ENCODE data around the gene UNC45A.
A peak's percentile ranks its signal among the peaks of the same experiment; 100 is the strongest.

The UNC45A gene

GRCh38 chr15:90915216-90915807, 19.8 kb upstream of the UNC45A start:
- H3K27ac ChIP-seq: no peak overlapping the region
- TF ChIP-seq CTCF (IDR thresholded peaks at IDR 0.05) (no peak), ZFX (IDR thresholded peaks at IDR 0.05; ENCODE audit: borderline replicate concordance) (no peak)

GRCh38 chr15:90915808-90916440, 19.2 kb upstream of the UNC45A start:
- no peak for TF ChIP-seq ZFX (IDR thresholded peaks at IDR 0.05; ENCODE audit: borderline replicate concordance)
- TF ChIP-seq CTCF (IDR thresholded peaks at IDR 0.05): no peak
- no peak overlapping the region for H3K27ac ChIP-seq

- H3K27ac ChIP-seq: no peak overlapping the region
Observed at GRCh38 chr15:90916461-90916860, 18.6 kb upstream of the UNC45A start.

GRCh38 chr15:90917569-90917968, 17.5 kb upstream of the UNC45A start:
- TF ChIP-seq ZFX (IDR thresholded peaks at IDR 0.05; ENCODE audit: borderline replicate concordance): no peak
- no peak for TF ChIP-seq CTCF (IDR thresholded peaks at IDR 0.05)
- no peak overlapping the region for H3K27ac ChIP-seq

More at GRCh38 chr15:90916461-90916860, 18.6 kb upstream of the UNC45A start:
- TF ChIP-seq ZFX (IDR thresholded peaks at IDR 0.05; ENCODE audit: borderline replicate concordance) (no peak), CTCF (IDR thresholded peaks at IDR 0.05) (no peak)

- no peak for TF ChIP-seq CTCF (IDR thresholded peaks at IDR 0.05)
- TF ChIP-seq ZFX (IDR thresholded peaks at IDR 0.05; ENCODE audit: borderline replicate concordance): no peak
Observed at GRCh38 chr15:90918034-90918788, 16.9 kb upstream of the UNC45A start.

GRCh38 chr15:90918835-90919234, 16.2 kb upstream of the UNC45A start:
- no peak overlapping the region for H3K27ac ChIP-seq
- TF ChIP-seq ZFX (IDR thresholded peaks at IDR 0.05; ENCODE audit: borderline replicate concordance) (no peak), CTCF (IDR thresholded peaks at IDR 0.05) (no peak)

More at GRCh38 chr15:90918034-90918788, 16.9 kb upstream of the UNC45A start:
- H3K27ac ChIP-seq: no peak overlapping the region

- TF ChIP-seq CTCF (IDR thresholded peaks at IDR 0.05) (no peak), ZFX (IDR thresholded peaks at IDR 0.05; ENCODE audit: borderline replicate concordance) (no peak)
- no peak overlapping the region for H3K27ac ChIP-seq
Observed at GRCh38 chr15:90921887-90922286, 13.2 kb upstream of the UNC45A start.

- peak overlapping the region; percentile 3; the same call in 1 of the 2 replicates for H3K27ac ChIP-seq
Observed at GRCh38 chr15:90922712-90923322, 12.3 kb upstream of the UNC45A start.

Data from 22Rv1 (cell line).